Caco-2 (cell line): ENCODE measurements around the gene VOPP1. TPM values are rescaled to one million over a fixed set of nuclear protein-coding genes. Genes with fewer than 3 reads are reported as not detected.

Experiments used
- BruUV-seq: library from RNA; stranded (reverse); fragments of 400-500 nt; replicated peaks from 2 replicates; lab custom pipeline; 2021; lab: Mats Ljungman, UMichigan
- CTCF ChIA-PET: fragments of 300-600 bp; sonication (Branson Sonifier 250); formaldehyde crosslinking; loops from one replicate; lab custom pipeline; 2022; ENCODE audit warnings: antibody characterized with exemption; lab: Charles Lee
- POLR2A ChIA-PET: fragments of 300-600 bp; sonication (Branson Sonifier 250); formaldehyde crosslinking; loops from one replicate; lab custom pipeline; 2022; ENCODE audit warnings: antibody characterized with exemption; lab: Charles Lee
- DNase-seq, 2 experiments: peaks; one replicate each; pipeline versions ENCODE4 v3.0.0 to v3.0.0-alpha.2; 2020 to 2022
- H3K27me3 ChIP-seq: replicated peaks from 2 replicates; pipeline ENCODE4 v1.6.0; 2011; ENCODE audit warnings: low read length; ENCODE audit not compliant: control insufficient read depth, insufficient read depth
- H3K36me3 ChIP-seq: 2 replicates; pipeline ENCODE4 v1.5.1; 2011; ENCODE audit warnings: low read length; ENCODE audit not compliant: control insufficient read depth, insufficient read depth
- H3K4me1 ChIP-seq: fragments of 250-450 bp; sonication (Bioruptor Pico); 2 replicates; pipeline ENCODE4 v1.5.1; 2020; ENCODE audit warnings: mild to moderate bottlenecking
- H3K4me3 ChIP-seq: 2 replicates; pipeline ENCODE4 v1.5.1; 2011; ENCODE audit warnings: low read depth, mild to moderate bottlenecking, control low read depth, low read length
- H3K9me3 ChIP-seq: fragments of 250-450 bp; sonication (Bioruptor Pico); 2 replicates; pipeline ENCODE4 v1.5.1; 2020; ENCODE audit warnings: mild to moderate bottlenecking, moderate library complexity
- H3K27ac Mint-ChIP-seq: one replicate; pipeline ENCODE4 v1.8.0; 2022; ENCODE audit warnings: mixed read lengths; ENCODE audit not compliant: unreplicated experiment
- H3K27me3 Mint-ChIP-seq: one replicate; pipeline ENCODE4 v1.8.0; 2022; ENCODE audit warnings: mixed read lengths; ENCODE audit not compliant: insufficient read depth, unreplicated experiment
- H3K36me3 Mint-ChIP-seq: one replicate; pipeline ENCODE4 v1.8.0; 2022; ENCODE audit warnings: mild to moderate bottlenecking, mixed read lengths; ENCODE audit not compliant: insufficient read depth, unreplicated experiment
- H3K4me1 Mint-ChIP-seq: one replicate; pipeline ENCODE4 v1.8.0; 2022; ENCODE audit warnings: low read depth, mixed read lengths; ENCODE audit not compliant: unreplicated experiment
- H3K4me3 Mint-ChIP-seq: one replicate; pipeline ENCODE4 v1.8.0; 2022; ENCODE audit warnings: mild to moderate bottlenecking, moderate library complexity, mixed read lengths; ENCODE audit not compliant: unreplicated experiment
- H3K9me3 Mint-ChIP-seq: one replicate; pipeline ENCODE4 v1.8.0; 2022; ENCODE audit warnings: mixed read lengths; ENCODE audit not compliant: unreplicated experiment
- CTCF ChIP-seq, 2 experiments: fragments of 200-600 bp in 1 of 2; IDR thresholded peaks; 1 replicate in 1 of 2; 2 replicates in 1 of 2; pipeline versions ENCODE4 v1.5.1 to v1.8.0; 2011 to 2022; ENCODE audit warnings: antibody characterized with exemption in 1 of 2, control low read depth in 1 of 2, inconsistent platforms in 1 of 2, low read depth in 1 of 2, low read length in 1 of 2, mild to moderate bottlenecking in 1 of 2, moderate library complexity in 1 of 2; ENCODE audit not compliant: insufficient read depth in 1 of 2, severe bottlenecking in 1 of 2, unreplicated experiment in 1 of 2
- intact Hi-C: fragments of 100-400 bp; cut with micrococcal nuclease; formaldehyde crosslinking; loops from one replicate; pipeline ENCODE4 v1.10.0; 2022; ENCODE audit not compliant: unreplicated experiment
- total RNA-seq: library from RNA; stranded (reverse); gene quantifications from 2 replicates; pipeline ENCODE4 v1.2.3, GENCODE V29; 2022

Gene VOPP1
- total RNA-seq, 1 experiment from 2014 or later: 46.8 TPM

GRCh38 chr7:55556492-55556891 lies 15.8 kb downstream of the VOPP1 start:
- H3K9me3 Mint-ChIP-seq: no peaks in the 10 kb centered on the region
- no peak overlapping the region for H3K4me3 Mint-ChIP-seq
- Histone ChIP-seq H3K9me3 (no peaks in the 10 kb centered on the region), H3K27me3 (no peaks in the 10 kb centered on the region), H3K4me1 (peaks cover under 1% of the 10 kb centered on the region; the same call in 1 of the 2 replicates), H3K36me3 (no peaks in the 10 kb centered on the region; the same call in 1 of the 2 replicates), H3K4me3 (no peak overlapping the region)
- no peaks in the 10 kb centered on the region for H3K27me3 Mint-ChIP-seq
- ChIA-PET CTCF (no interaction called here), POLR2A (no interaction called here)
- H3K4me1 Mint-ChIP-seq: peaks cover 1% of the 10 kb centered on the region
- TF ChIP-seq CTCF (IDR thresholded peaks at IDR 0.05; ENCODE audit: insufficient read depth in 1 of 2, low read depth in 1 of 2, low read length in 1 of 2, severe bottlenecking in 1 of 2, unreplicated experiment in 1 of 2): no peak
- DNase-seq: no peak
- no peak overlapping the region for H3K27ac Mint-ChIP-seq
- intact Hi-C loops: no loop called here
- peaks cover 10% of the 10 kb centered on the region for H3K36me3 Mint-ChIP-seq
- BruUV-seq: no TSS peak

GRCh38 chr7:55556031-55556430 lies 16.3 kb downstream of the VOPP1 start:
- Histone ChIP-seq H3K36me3 (no peaks in the 10 kb centered on the region; the same call in 1 of the 2 replicates), H3K9me3 (no peaks in the 10 kb centered on the region), H3K4me1 (peaks cover 5% of the 10 kb centered on the region; the same call in 1 of the 2 replicates), H3K4me3 (no peak overlapping the region), H3K27me3 (no peaks in the 10 kb centered on the region)
- POLR2A ChIA-PET: no interaction called here
- H3K4me3 Mint-ChIP-seq: no peak overlapping the region
- intact Hi-C loops: no loop called here
- H3K4me1 Mint-ChIP-seq: peaks cover 6% of the 10 kb centered on the region
- no peaks in the 10 kb centered on the region for H3K27me3 Mint-ChIP-seq
- BruUV-seq: no TSS peak
- H3K27ac Mint-ChIP-seq: no peak overlapping the region
- CTCF ChIA-PET: no interaction called here
- TF ChIP-seq CTCF (IDR thresholded peaks at IDR 0.05; ENCODE audit: insufficient read depth in 1 of 2, low read depth in 1 of 2, low read length in 1 of 2, severe bottlenecking in 1 of 2, unreplicated experiment in 1 of 2): no peak
- DNase-seq: no peak
- peaks cover 10% of the 10 kb centered on the region for H3K36me3 Mint-ChIP-seq
- no peaks in the 10 kb centered on the region for H3K9me3 Mint-ChIP-seq

- intact Hi-C loops: no loop called here
Measured at GRCh38 chr7:55555160-55555559, 17.1 kb downstream of the VOPP1 start.

More at GRCh38 chr7:55555160-55555559, 17.1 kb downstream of the VOPP1 start:
- ChIA-PET POLR2A (no interaction called here), CTCF (no interaction called here)
- H3K36me3 Mint-ChIP-seq: peaks cover 10% of the 10 kb centered on the region
- no peaks in the 10 kb centered on the region for H3K9me3 Mint-ChIP-seq
- peaks cover 9% of the 10 kb centered on the region for H3K4me1 Mint-ChIP-seq
- Histone ChIP-seq H3K36me3 (no peaks in the 10 kb centered on the region; the same call in 1 of the 2 replicates), H3K9me3 (no peaks in the 10 kb centered on the region), H3K4me1 (peaks cover 9% of the 10 kb centered on the region; the same call in 1 of the 2 replicates), H3K27me3 (no peaks in the 10 kb centered on the region), H3K4me3 (no peak overlapping the region)
- no peak for DNase-seq
- H3K4me3 Mint-ChIP-seq: no peak overlapping the region
- H3K27me3 Mint-ChIP-seq: no peaks in the 10 kb centered on the region
- H3K27ac Mint-ChIP-seq: no peak overlapping the region
- no TSS peak for BruUV-seq
- TF ChIP-seq CTCF (IDR thresholded peaks at IDR 0.05; ENCODE audit: insufficient read depth in 1 of 2, low read depth in 1 of 2, low read length in 1 of 2, severe bottlenecking in 1 of 2, unreplicated experiment in 1 of 2): no peak
